PC-3 (cell line): ENCODE results near the gene TMIE. TPM values are rescaled to one million over a fixed set of nuclear protein-coding genes. Genes with fewer than 3 reads are reported as not detected.

Source experiments
- ATAC-seq: fragments of 200-7000 bp; cut with Tn5 transposase; 2 replicates; pipeline ENCODE4 v1.9.1; 2020; ENCODE audit warnings: mild to moderate bottlenecking, moderate library complexity
- BruUV-seq: library from RNA; stranded (reverse); fragments of 400-500 nt; replicated peaks from 2 replicates; lab custom pipeline; 2021; lab: Mats Ljungman, UMichigan
- CTCF ChIA-PET: fragments of 300-600 bp; sonication (Branson Sonifier 250); formaldehyde crosslinking; loops from one replicate; lab custom pipeline; 2022; ENCODE audit warnings: antibody characterized with exemption; lab: Charles Lee
- POLR2A ChIA-PET: fragments of 300-600 bp; sonication (Branson Sonifier 250); formaldehyde crosslinking; loops from one replicate; lab custom pipeline; 2022; ENCODE audit warnings: antibody characterized with exemption; ENCODE audit not compliant: unreplicated experiment; lab: Charles Lee
- DNase-seq: peaks from one replicate; pipeline ENCODE4 v3.0.0-alpha.2; 2015
- H2AFZ ChIP-seq: fragments of 300-600 bp; sonication (generic); 2 replicates; pipeline ENCODE4 v1.6.0; 2016; ENCODE audit warnings: antibody characterized with exemption, low read length
- H3F3A ChIP-seq: fragments of 300-600 bp; sonication (generic); one replicate; pipeline ENCODE4 v1.6.0; 2017; ENCODE audit warnings: antibody characterized with exemption, low read length, control low read depth, mild to moderate bottlenecking; ENCODE audit not compliant: unreplicated experiment
- H3K27ac ChIP-seq: fragments of 300-600 bp; sonication (generic); 2 replicates; pipeline ENCODE4 v1.5.1; 2016; ENCODE audit warnings: mild to moderate bottlenecking, low read length
- H3K27me3 ChIP-seq: fragments of 300-600 bp; sonication (generic); 2 replicates; pipeline ENCODE4 v1.6.1; 2016; ENCODE audit warnings: low read length, mixed read lengths
- H3K36me3 ChIP-seq: fragments of 300-600 bp; sonication (generic); 2 replicates; pipeline ENCODE4 v1.6.1; 2016; ENCODE audit warnings: low read depth, mixed run types, low read length, mixed read lengths
- H3K4me1 ChIP-seq: fragments of 300-600 bp; sonication (generic); 2 replicates; pipeline ENCODE4 v1.5.1; 2016; ENCODE audit warnings: low read length; ENCODE audit not compliant: insufficient read depth
- H3K4me2 ChIP-seq: fragments of 300-600 bp; sonication (generic); 2 replicates; pipeline ENCODE4 v1.6.0; 2016; ENCODE audit warnings: low read length
- H3K4me3 ChIP-seq: fragments of 300-600 bp; sonication (generic); 2 replicates; pipeline ENCODE4 v1.5.1; 2016; ENCODE audit warnings: mild to moderate bottlenecking, low read length, mixed read lengths
- H3K79me2 ChIP-seq: fragments of 300-600 bp; sonication (generic); 2 replicates; pipeline ENCODE4 v1.6.1; 2017; ENCODE audit warnings: low read length, mixed read lengths
- H3K9ac ChIP-seq: fragments of 300-600 bp; sonication (generic); 2 replicates; pipeline ENCODE4 v1.6.0; 2016; ENCODE audit warnings: mild to moderate bottlenecking, low read length
- H3K9me2 ChIP-seq: fragments of 300-600 bp; sonication (generic); replicated peaks from 2 replicates; pipeline ENCODE4 v1.6.1; 2016; ENCODE audit warnings: mixed run types, low read length, mixed read lengths
- H3K9me3 ChIP-seq: fragments of 300-600 bp; sonication (generic); 2 replicates; pipeline ENCODE4 v1.6.1; 2016; ENCODE audit warnings: low read length, mixed read lengths
- H4K20me1 ChIP-seq: fragments of 300-600 bp; sonication (generic); 2 replicates; pipeline ENCODE4 v1.6.1; 2016; ENCODE audit warnings: low read length, mixed read lengths
- EZH2 ChIP-seq: fragments of 300-600 bp; sonication (generic); IDR thresholded peaks from one replicate; pipeline ENCODE4 v1.6.1; 2017; ENCODE audit warnings: antibody characterized with exemption, mild to moderate bottlenecking, low read length; ENCODE audit not compliant: unreplicated experiment
- EZH2phosphoT487 ChIP-seq: fragments of 300-600 bp; sonication (generic); IDR thresholded peaks from 2 replicates; pipeline ENCODE4 v1.6.1; 2018; ENCODE audit warnings: mild to moderate bottlenecking, antibody characterized with exemption, low read length, borderline replicate concordance
- intact Hi-C: fragments of 100-400 bp; cut with micrococcal nuclease; formaldehyde crosslinking; loops from 2 replicates; pipeline ENCODE4 v1.9.0; 2023
- total RNA-seq: library from RNA; depleted of rRNA; stranded (reverse); fragments of >200 nt; gene quantifications from 2 replicates; pipeline ENCODE4 v1.2.3, GENCODE V29; 2014
- TF ChIP-seq, protein P1 (sequence below): fragments of 300-600 bp; sonication (generic); conservative IDR thresholded peaks from 2 replicates; pipeline ENCODE4 v1.5.1; 2017; ENCODE audit warnings: antibody characterized with exemption, low read depth, mild to moderate bottlenecking, low read length

The TMIE gene
- total RNA-seq, 1 experiment from 2014 or later, result 0.66 TPM

DNA sequence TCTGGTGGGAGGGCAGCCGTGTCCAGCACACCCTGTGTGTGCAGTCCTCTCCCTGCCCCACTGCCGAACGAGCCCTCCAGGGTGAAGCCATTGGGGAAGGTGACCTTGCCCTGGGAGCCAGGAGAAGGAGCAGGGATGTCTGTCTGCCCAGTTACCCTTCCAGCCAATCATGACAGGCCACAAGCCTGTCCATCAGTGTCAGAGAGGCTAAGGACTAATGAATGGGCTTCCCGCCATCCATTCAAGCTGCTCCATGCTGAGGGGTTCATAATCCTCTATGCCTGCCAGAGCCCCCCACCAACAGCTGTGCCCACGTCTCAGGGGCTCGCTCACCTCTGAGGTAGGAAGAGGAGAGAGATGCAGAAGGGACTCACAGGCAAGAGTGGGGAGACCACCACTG, 22.9 kb upstream of the TMIE start:
- POLR2A ChIA-PET, result no interaction called here
- Histone ChIP-seq H2AFZ (no peak overlapping the region), H3K4me3 (no peak overlapping the region), H3K4me1 (no peaks in the 10 kb centered on the region), H3K27me3 (no peaks in the 10 kb centered on the region), H3K9ac (no peak overlapping the region), H4K20me1 (no peaks in the 10 kb centered on the region), H3K36me3 (peaks cover 8% of the 10 kb centered on the region; the same call in 1 of the 2 replicates), H3K79me2 (no peaks in the 10 kb centered on the region), H3K4me2 (no peak overlapping the region), H3F3A (no peaks in the 10 kb centered on the region), H3K9me3 (no peaks in the 10 kb centered on the region), H3K9me2 (no peaks in the 10 kb centered on the region), H3K27ac (no peak overlapping the region)
- TF ChIP-seq EZH2phosphoT487, result no peak
- no peak for TF ChIP-seq EZH2
- TF ChIP-seq, protein P1, sequence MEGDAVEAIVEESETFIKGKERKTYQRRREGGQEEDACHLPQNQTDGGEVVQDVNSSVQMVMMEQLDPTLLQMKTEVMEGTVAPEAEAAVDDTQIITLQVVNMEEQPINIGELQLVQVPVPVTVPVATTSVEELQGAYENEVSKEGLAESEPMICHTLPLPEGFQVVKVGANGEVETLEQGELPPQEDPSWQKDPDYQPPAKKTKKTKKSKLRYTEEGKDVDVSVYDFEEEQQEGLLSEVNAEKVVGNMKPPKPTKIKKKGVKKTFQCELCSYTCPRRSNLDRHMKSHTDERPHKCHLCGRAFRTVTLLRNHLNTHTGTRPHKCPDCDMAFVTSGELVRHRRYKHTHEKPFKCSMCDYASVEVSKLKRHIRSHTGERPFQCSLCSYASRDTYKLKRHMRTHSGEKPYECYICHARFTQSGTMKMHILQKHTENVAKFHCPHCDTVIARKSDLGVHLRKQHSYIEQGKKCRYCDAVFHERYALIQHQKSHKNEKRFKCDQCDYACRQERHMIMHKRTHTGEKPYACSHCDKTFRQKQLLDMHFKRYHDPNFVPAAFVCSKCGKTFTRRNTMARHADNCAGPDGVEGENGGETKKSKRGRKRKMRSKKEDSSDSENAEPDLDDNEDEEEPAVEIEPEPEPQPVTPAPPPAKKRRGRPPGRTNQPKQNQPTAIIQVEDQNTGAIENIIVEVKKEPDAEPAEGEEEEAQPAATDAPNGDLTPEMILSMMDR, result no peak
- BruUV-seq, result no TSS peak
- ATAC-seq, result no peak
- intact Hi-C loops, result no loop called here
- CTCF ChIA-PET, result no interaction called here
- DNase-seq, result no peak

DNA sequence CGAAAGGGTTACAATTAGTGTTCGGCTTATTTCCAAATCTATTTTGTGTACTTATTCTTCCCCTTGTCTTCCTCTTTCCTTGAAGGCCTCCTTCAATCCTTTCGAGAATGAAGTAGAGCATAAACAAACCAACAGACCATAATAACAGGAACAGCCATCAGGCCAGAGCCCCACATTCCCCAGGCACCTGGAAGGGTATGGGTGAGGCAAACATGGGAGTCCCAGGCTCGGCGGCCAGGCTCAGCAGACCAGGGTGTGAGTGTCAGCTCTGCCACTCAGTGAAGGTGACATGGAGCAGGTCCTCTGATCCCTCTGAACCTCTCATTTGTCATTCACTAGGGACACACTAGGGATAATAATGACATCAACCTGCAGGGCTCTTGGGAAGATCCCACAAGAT, 21.5 kb upstream of the TMIE start:
- no peaks in the 10 kb centered on the region for H3K27me3 ChIP-seq
- ATAC-seq (no peak), DNase-seq (no peak)
- no peak overlapping the region for H3K9ac ChIP-seq
- no peak overlapping the region for H3K4me3 ChIP-seq
- no peaks in the 10 kb centered on the region for H3K9me3 ChIP-seq
- BruUV-seq, result no TSS peak
- ChIA-PET CTCF (no interaction called here), POLR2A (no interaction called here)
- no peaks in the 10 kb centered on the region for H3F3A ChIP-seq
- H3K9me2 ChIP-seq, result no peaks in the 10 kb centered on the region
- no peaks in the 10 kb centered on the region for H3K79me2 ChIP-seq
- TF ChIP-seq EZH2, result no peak
- TF ChIP-seq EZH2phosphoT487, result no peak
- TF ChIP-seq, protein P1, result no peak
- intact Hi-C loops, result no loop called here
- H3K27ac ChIP-seq, result no peak overlapping the region
- no peaks in the 10 kb centered on the region for H4K20me1 ChIP-seq
- H2AFZ ChIP-seq, result no peak overlapping the region
- H3K4me1 ChIP-seq, result no peaks in the 10 kb centered on the region
- 0 out of 2 replicates have a peak, but pooled peaks cover 4% of the 10 kb centered on the region for H3K36me3 ChIP-seq
- no peak overlapping the region for H3K4me2 ChIP-seq

DNA sequence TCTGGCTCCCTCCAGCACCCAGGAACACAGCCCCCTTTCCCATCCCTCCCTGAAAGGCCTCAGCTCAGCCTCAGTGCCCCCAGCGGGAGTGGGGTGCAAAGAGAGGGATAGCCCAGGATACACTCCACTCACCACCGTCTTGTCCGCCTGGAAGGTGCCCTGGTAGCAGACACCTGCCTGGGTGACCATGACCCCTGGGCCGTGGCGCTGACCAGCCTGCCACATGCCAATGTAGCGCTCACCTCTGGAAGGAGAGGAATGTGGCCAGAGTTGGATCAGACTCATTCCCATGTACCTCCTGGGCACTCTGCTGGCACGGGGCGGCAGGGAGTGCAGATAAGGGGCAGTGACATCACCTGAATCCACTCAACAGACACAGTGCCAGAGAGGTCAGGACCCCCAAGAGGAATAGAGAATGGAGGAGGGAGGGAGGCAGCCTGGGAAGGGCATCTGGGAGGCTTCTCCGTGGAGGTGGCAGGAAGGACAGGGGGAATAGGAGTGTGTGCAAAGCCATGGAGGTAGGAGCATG, 20.8 kb upstream of the TMIE start:
- TF ChIP-seq EZH2, result no peak
- TF ChIP-seq EZH2phosphoT487, result no peak
- TF ChIP-seq, protein P1, result no peak
- Histone ChIP-seq H4K20me1 (no peaks in the 10 kb centered on the region), H3K4me2 (no peak overlapping the region), H3K27ac (no peak overlapping the region), H3K9ac (no peak overlapping the region), H3K4me1 (no peaks in the 10 kb centered on the region), H3K9me3 (no peaks in the 10 kb centered on the region), H3K27me3 (no peaks in the 10 kb centered on the region), H3K79me2 (no peaks in the 10 kb centered on the region), H3K4me3 (no peak overlapping the region), H3K9me2 (no peaks in the 10 kb centered on the region), H2AFZ (no peak overlapping the region), H3F3A (no peaks in the 10 kb centered on the region), H3K36me3 (0 out of 2 replicates have a peak, but pooled peaks cover 2% of the 10 kb centered on the region)
- no TSS peak for BruUV-seq
- CTCF ChIA-PET, result no interaction called here
- POLR2A ChIA-PET, result no interaction called here
- ATAC-seq (no peak), DNase-seq (no peak)
- intact Hi-C loops, result no loop called here
